Measurements from ENCODE around the gene LHFPL4. TPM values are rescaled to one million over a fixed set of nuclear protein-coding genes. Genes with fewer than 3 reads are reported as not detected.
"Not testable (repeated sequence)": the region's sequence is repeated elsewhere in the genome, so short reads cannot be mapped to it uniquely, and the experiment has no call there.

LHFPL4 gene
- total RNA-seq, 4 donors from 2014 or later: under 0.01 TPM; not detected in 3

GRCh38 chr3:9595877-9596276, 42.3 kb upstream of the LHFPL4 start:
- Histone ChIP-seq H3K4me3 (no peak overlapping the region), H3K27ac (no peak overlapping the region), H3K9me3 (peaks cover 0 to 37% (median 0%) of the 10 kb centered on the region in 4 donors), H3K4me1 (peaks cover 0 to 9% (median 0%) of the 10 kb centered on the region in 4 donors), H3K36me3 (no peaks in the 10 kb centered on the region), H3K27me3 (peaks cover 0 to 2% of the 10 kb centered on the region in 2 donors)
- no peak for DNase-seq (ENCODE audit: low spot score in 2 of 2)
- TF ChIP-seq CTCF (IDR thresholded peaks at IDR 0.05) (no peak), EP300 (IDR thresholded peaks at IDR 0.05) (no peak), POLR2A (IDR thresholded peaks at IDR 0.05) (no peak)

DNA sequence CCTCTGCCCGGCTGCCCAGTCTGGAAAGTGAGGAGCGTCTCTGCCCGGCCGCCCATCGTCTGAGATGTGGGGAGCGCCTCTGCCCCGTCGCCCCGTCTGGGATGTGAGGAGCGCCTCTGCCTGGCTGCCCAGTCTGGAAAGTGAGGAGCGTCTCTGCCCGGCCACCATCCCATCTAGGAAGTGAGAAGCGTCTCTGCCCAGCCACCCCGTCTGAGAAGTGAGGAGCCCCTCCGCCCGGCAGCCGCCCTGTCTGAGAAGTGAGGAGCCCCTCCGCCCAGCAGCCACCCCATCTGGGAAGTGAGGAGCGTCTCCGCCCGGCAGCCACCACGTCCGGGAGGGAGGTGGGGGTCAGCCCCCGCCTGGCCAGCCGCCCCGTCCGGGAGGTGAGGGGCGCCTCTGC, 38.2 kb upstream of the LHFPL4 start:
- H3K9me3 ChIP-seq: peaks cover 0 to 19% (median 0%) of the 10 kb centered on the region in 4 donors
- H3K4me1 ChIP-seq; DNase-seq (ENCODE audit: low spot score in 2 of 2); H3K27me3 ChIP-seq; H3K27ac ChIP-seq; H3K36me3 ChIP-seq; H3K4me3 ChIP-seq: not testable (repeated sequence)
- 92 to 97% methylated on average over 12 to 23 of the region's 28 CpGs for WGBS, 2 donors

DNA sequence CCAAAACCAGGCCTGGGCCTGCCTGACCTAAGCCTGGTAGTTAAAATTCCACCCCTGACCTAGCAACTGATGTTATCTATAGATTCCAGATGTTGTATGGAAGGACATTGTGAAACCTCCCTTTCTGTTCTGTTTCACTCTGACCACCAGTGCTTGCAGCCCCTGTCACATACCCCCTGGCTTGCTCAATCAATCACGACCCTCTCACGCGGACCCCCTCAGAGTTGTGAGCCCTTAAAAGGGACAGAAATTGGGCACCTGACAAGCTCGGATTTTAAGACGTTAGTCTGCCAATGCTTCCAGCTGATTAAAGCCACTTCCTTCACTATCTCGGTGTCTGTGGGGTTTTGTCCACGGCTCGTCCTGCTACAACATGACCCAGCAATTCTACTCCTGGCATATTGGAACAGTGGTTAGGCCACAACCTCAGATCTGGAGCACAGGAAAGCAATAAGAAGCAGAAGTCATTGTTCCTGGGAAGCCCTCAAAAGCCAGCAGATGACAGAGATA, 36.7 kb upstream of the LHFPL4 start:
- Histone ChIP-seq H3K4me1 (no peaks in the 10 kb centered on the region), H3K27me3 (no peaks in the 10 kb centered on the region), H3K36me3 (no peaks in the 10 kb centered on the region), H3K9me3 (peaks cover 0 to 4% (median 0%) of the 10 kb centered on the region in 4 donors), H3K4me3 (no peak overlapping the region), H3K27ac (no peak overlapping the region)
- 54 to 64% methylated on average over 8 of the region's 8 CpGs for WGBS, 2 donors
- TF ChIP-seq EP300 (IDR thresholded peaks at IDR 0.05) (no peak), CTCF (IDR thresholded peaks at IDR 0.05) (no peak), POLR2A (IDR thresholded peaks at IDR 0.05) (no peak)
- no peak for DNase-seq (ENCODE audit: low spot score in 2 of 2)

- H3K4me1 ChIP-seq: no peaks in the 10 kb centered on the region
- no peak overlapping the region for H3K4me3 ChIP-seq
- TF ChIP-seq POLR2A (IDR thresholded peaks at IDR 0.05) (no peak), CTCF (IDR thresholded peaks at IDR 0.05) (no peak), EP300 (IDR thresholded peaks at IDR 0.05) (no peak)
- WGBS, 2 donors: 93 to 96% methylated on average over 1 of the region's 1 CpG
- no peaks in the 10 kb centered on the region for H3K27me3 ChIP-seq
- no peak for DNase-seq (ENCODE audit: low spot score in 2 of 2)
- H3K36me3 ChIP-seq: no peaks in the 10 kb centered on the region
- H3K27ac ChIP-seq: no peak overlapping the region
- peaks cover 0 to 14% (median 0%) of the 10 kb centered on the region in 4 donors for H3K9me3 ChIP-seq
These were observed 30.2 kb upstream of the LHFPL4 start for GRCh38 chr3:9583792-9584191.

DNA sequence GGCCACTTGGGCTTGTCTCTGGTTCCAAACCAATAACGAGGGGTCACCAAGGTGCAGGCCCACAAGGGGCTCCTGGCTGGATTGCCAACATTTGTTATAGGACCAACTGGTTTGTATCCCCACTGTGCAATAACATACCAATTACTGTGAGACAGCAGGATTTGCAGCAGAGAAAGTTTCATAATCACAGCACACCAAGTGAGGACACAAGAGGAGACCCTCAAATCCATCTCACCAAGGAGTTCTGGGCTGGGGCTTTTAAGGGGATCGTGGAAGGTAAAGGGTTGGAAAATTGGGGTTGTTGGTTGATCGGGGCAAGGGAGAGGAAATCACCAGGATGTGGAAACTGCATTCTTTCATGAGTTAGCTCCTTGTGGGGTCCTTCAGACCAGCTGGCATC, 29.7 kb upstream of the LHFPL4 start:
- no peaks in the 10 kb centered on the region for H3K36me3 ChIP-seq
- TF ChIP-seq EP300 (IDR thresholded peaks at IDR 0.05): no peak
- no peak for TF ChIP-seq POLR2A (IDR thresholded peaks at IDR 0.05)
- no peak for TF ChIP-seq CTCF (IDR thresholded peaks at IDR 0.05)
- H3K27ac ChIP-seq: no peak overlapping the region
- H3K9me3 ChIP-seq: peaks cover 0 to 14% (median 0%) of the 10 kb centered on the region in 4 donors
- H3K4me1 ChIP-seq: no peaks in the 10 kb centered on the region
- no peak for DNase-seq (ENCODE audit: low spot score in 2 of 2)
- H3K4me3 ChIP-seq: no peak overlapping the region
- H3K27me3 ChIP-seq: no peaks in the 10 kb centered on the region
- 83 to 88% methylated on average over 3 of the region's 3 CpGs for WGBS, 2 donors

DNA sequence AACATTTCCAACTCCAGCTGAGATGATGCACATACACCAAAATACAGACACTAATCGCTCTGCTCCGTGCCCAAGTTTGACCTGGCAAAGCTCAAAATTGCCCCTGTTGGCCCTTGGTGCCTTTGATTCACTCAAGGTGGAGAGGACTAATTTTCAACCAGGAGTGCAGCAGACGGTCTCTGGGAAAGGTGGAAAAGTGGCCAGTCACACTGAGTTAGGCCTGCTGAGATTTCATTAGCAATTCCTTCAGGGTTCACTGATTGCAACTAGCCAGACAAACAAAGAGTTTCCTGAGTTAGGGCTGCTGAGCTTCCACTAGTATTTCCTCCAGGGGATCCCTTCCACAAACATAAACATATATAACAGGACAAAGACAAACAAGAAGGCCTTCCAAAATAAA, 28.7 kb upstream of the LHFPL4 start:
- no peak for TF ChIP-seq CTCF (IDR thresholded peaks at IDR 0.05)
- no peak for TF ChIP-seq POLR2A (IDR thresholded peaks at IDR 0.05)
- TF ChIP-seq EP300 (IDR thresholded peaks at IDR 0.05): no peak
- 55 to 70% methylated on average over 3 of the region's 3 CpGs for WGBS, 2 donors
- Histone ChIP-seq H3K9me3 (peaks cover 0 to 14% (median 0%) of the 10 kb centered on the region in 4 donors), H3K27me3 (no peaks in the 10 kb centered on the region), H3K36me3 (no peaks in the 10 kb centered on the region), H3K4me3 (no peak overlapping the region), H3K4me1 (no peaks in the 10 kb centered on the region), H3K27ac (no peak overlapping the region)
- no peak for DNase-seq (ENCODE audit: low spot score in 2 of 2)
